Upper lobe of left lung (tissue), 4 donors: ENCODE results near the gene RGR.

Source experiments
- EP300 ChIP-seq, 4 donors: sonication (generic); formaldehyde crosslinking; IDR thresholded peaks; one replicate each; pipeline ENCODE4 v1.5.1; 2017; ENCODE audit warnings: antibody characterized with exemption in 4 of 4, control low read depth in 2 of 4
- POLR2A ChIP-seq, 4 donors: fragments of 450-650 bp; IDR thresholded peaks; one replicate each; pipeline ENCODE4 v1.5.1; 2016 to 2017; ENCODE audit warnings: antibody characterized with exemption in 4 of 4, mild to moderate bottlenecking in 2 of 4
- TF ChIP-seq, protein P1 (sequence below), 6 experiments: fragments of 450-650 bp in 4 of 6; fragments of 200-600 bp in 2 of 6; sonication (generic) in 2 of 6; IDR thresholded peaks; one replicate each; pipeline ENCODE4 v1.5.1; 2016 to 2019; ENCODE audit warnings: antibody characterized with exemption in 6 of 6

- TF ChIP-seq EP300 (IDR thresholded peaks at IDR 0.05) (no peak), POLR2A (IDR thresholded peaks at IDR 0.05) (no peak)
- TF ChIP-seq, protein P1, sequence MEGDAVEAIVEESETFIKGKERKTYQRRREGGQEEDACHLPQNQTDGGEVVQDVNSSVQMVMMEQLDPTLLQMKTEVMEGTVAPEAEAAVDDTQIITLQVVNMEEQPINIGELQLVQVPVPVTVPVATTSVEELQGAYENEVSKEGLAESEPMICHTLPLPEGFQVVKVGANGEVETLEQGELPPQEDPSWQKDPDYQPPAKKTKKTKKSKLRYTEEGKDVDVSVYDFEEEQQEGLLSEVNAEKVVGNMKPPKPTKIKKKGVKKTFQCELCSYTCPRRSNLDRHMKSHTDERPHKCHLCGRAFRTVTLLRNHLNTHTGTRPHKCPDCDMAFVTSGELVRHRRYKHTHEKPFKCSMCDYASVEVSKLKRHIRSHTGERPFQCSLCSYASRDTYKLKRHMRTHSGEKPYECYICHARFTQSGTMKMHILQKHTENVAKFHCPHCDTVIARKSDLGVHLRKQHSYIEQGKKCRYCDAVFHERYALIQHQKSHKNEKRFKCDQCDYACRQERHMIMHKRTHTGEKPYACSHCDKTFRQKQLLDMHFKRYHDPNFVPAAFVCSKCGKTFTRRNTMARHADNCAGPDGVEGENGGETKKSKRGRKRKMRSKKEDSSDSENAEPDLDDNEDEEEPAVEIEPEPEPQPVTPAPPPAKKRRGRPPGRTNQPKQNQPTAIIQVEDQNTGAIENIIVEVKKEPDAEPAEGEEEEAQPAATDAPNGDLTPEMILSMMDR (IDR thresholded peaks at IDR 0.05), result no peak
Measured at GRCh38 chr10:84217746-84218145, 27.1 kb upstream of the RGR start.
